Endothelial cell of umbilical vein (primary cell): Measurements from ENCODE around the gene BCAR3. TPM values are rescaled to one million over a fixed set of nuclear protein-coding genes. Genes with fewer than 3 reads are reported as not detected.

Experiments used
- BruUV-seq: library from RNA; stranded (reverse); fragments of 400-500 nt; replicated peaks from 2 replicates; lab custom pipeline; 2021; lab: Mats Ljungman, UMichigan
- CTCF ChIA-PET: fragments of 300-600, 350-600 bp; sonication (Branson Sonifier 250); formaldehyde crosslinking; loops from one replicate; lab custom pipeline; 2021; ENCODE audit warnings: antibody characterized with exemption, inconsistent platforms; lab: Charles Lee
- POLR2A ChIA-PET: fragments of 300-600, 350-600 bp; sonication (Branson Sonifier 250); formaldehyde crosslinking; loops from one replicate; lab custom pipeline; 2021; ENCODE audit warnings: antibody characterized with exemption, inconsistent platforms; lab: Charles Lee
- DNase-seq: peaks from one replicate; pipeline ENCODE4 v3.0.0-alpha.2; 2011; ENCODE audit warnings: low read depth, low spot score
- FAIRE-seq: peaks from 2 replicates; lab custom pipeline; 2011; peaks lifted over from hg19 to GRCh38; lab: Jason Lieb, UNC
- H2AFZ ChIP-seq: 2 replicates; pipeline ENCODE4 v1.6.0; 2012; ENCODE audit warnings: low read depth, low read length, control low read depth, inconsistent platforms
- H3K27ac ChIP-seq: 2 replicates; pipeline ENCODE4 v1.5.1; 2011; ENCODE audit warnings: low read depth, mild to moderate bottlenecking, control low read depth, low read length, moderate library complexity; ENCODE audit not compliant: insufficient read depth
- H3K27me3 ChIP-seq, 2 experiments: 2 replicates each; pipeline versions ENCODE4 v1.6.0 to v1.6.1; 2011; ENCODE audit warnings: low read length in 2 of 2, mixed read lengths in 1 of 2; ENCODE audit not compliant: control insufficient read depth in 2 of 2, insufficient read depth in 2 of 2
- H3K36me3 ChIP-seq, 2 experiments: 2 replicates in 1 of 2; 3 replicates in 1 of 2; pipeline ENCODE4 v1.5.1; 2011; ENCODE audit warnings: low read length in 2 of 2, mild to moderate bottlenecking in 1 of 2, moderate library complexity in 1 of 2; ENCODE audit not compliant: control insufficient read depth in 2 of 2, insufficient read depth in 2 of 2; ENCODE audit errors: extremely low read depth in 1 of 2
- H3K4me1 ChIP-seq: 3 replicates; pipeline ENCODE4 v1.5.1; 2011; ENCODE audit warnings: mild to moderate bottlenecking, low read length; ENCODE audit not compliant: control insufficient read depth, insufficient read depth; ENCODE audit errors: extremely low read depth
- H3K4me2 ChIP-seq: 2 replicates; pipeline ENCODE4 v1.6.1; 2011; ENCODE audit warnings: low read length, control low read depth, mixed read lengths; ENCODE audit not compliant: insufficient read depth
- H3K4me3 ChIP-seq, 3 experiments: fragments of 200-600 bp in 1 of 3; sonication (generic), shearing (Covaris generic) in 1 of 3; replicated peaks in 1 of 3; 2 replicates each; pipeline ENCODE4 v1.5.1; 2011 to 2016; ENCODE audit warnings: control low read depth in 3 of 3, low read length in 3 of 3, mild to moderate bottlenecking in 2 of 3, inconsistent platforms in 1 of 3, low read depth in 1 of 3, moderate library complexity in 1 of 3; ENCODE audit not compliant: insufficient read depth in 1 of 3
- H3K79me2 ChIP-seq: 2 replicates; pipeline ENCODE4 v1.6.0; 2012; ENCODE audit warnings: low read length, inconsistent platforms; ENCODE audit not compliant: control insufficient read depth, insufficient read depth
- H3K9ac ChIP-seq: replicated peaks from 2 replicates; pipeline ENCODE3; 2011; ENCODE audit warnings: low read length, control low read depth; ENCODE audit not compliant: insufficient read depth; ENCODE audit errors: extremely low read depth
- H3K9me1 ChIP-seq: replicated peaks from 3 replicates; pipeline ENCODE4 v1.6.0; 2011; ENCODE audit warnings: mild to moderate bottlenecking, low read length; ENCODE audit not compliant: control insufficient read depth, insufficient read depth; ENCODE audit errors: extremely low read depth
- H3K9me3 ChIP-seq: replicated peaks from 2 replicates; pipeline ENCODE4 v1.5.1; 2012; ENCODE audit warnings: low read length, inconsistent platforms; ENCODE audit not compliant: control insufficient read depth, insufficient read depth
- H4K20me1 ChIP-seq: replicated peaks from 2 replicates; pipeline ENCODE3; 2011; ENCODE audit warnings: mild to moderate bottlenecking, low read length; ENCODE audit not compliant: control insufficient read depth, insufficient read depth; ENCODE audit errors: extremely low read depth
- EZH2 ChIP-seq: IDR thresholded peaks from 2 replicates; pipeline ENCODE4 v1.6.1; 2012; ENCODE audit warnings: borderline replicate concordance, low read depth, mild to moderate bottlenecking, moderate library complexity, low read length, inconsistent platforms; ENCODE audit not compliant: severe bottlenecking
- FOS ChIP-seq: IDR thresholded peaks from 2 replicates; pipeline ENCODE4 v1.6.1; 2011; ENCODE audit warnings: mild to moderate bottlenecking, low read length, moderate library complexity, borderline replicate concordance; ENCODE audit not compliant: insufficient read depth
- GATA2 ChIP-seq: IDR thresholded peaks from 2 replicates; pipeline ENCODE4 v1.7.0; 2011; ENCODE audit warnings: low read depth, mild to moderate bottlenecking, moderate library complexity, mixed read lengths, low read length; ENCODE audit not compliant: insufficient read length, insufficient read depth
- JUN ChIP-seq: IDR thresholded peaks from 2 replicates; pipeline ENCODE4 v1.6.1; 2011; ENCODE audit warnings: borderline replicate concordance, low read depth; ENCODE audit not compliant: insufficient read length, insufficient read depth
- MYC ChIP-seq: IDR thresholded peaks from one replicate; pipeline ENCODE4 v1.6.1; 2011; ENCODE audit warnings: mild to moderate bottlenecking, low read depth, low read length
- POLR2A ChIP-seq: IDR thresholded peaks from 2 replicates; pipeline ENCODE4 v1.6.1; 2012; ENCODE audit warnings: low read depth, mild to moderate bottlenecking, control low read depth, low read length
- POLR2AphosphoS5 ChIP-seq: IDR thresholded peaks from 2 replicates; pipeline ENCODE4 v1.6.1; 2012; ENCODE audit warnings: low read depth, mild to moderate bottlenecking, control low read depth, low read length, moderate library complexity; ENCODE audit not compliant: insufficient read depth
- dilution Hi-C: fragments of 300-500 bp; cut with MboI; formaldehyde crosslinking; loops from one replicate; pipeline ENCODE4 v1.15.0; 2019; ENCODE audit warnings: low sequenced_read_pairs; ENCODE audit not compliant: extremely low pct_ligation_motif_present
- intact Hi-C: fragments of 100-400 bp; cut with micrococcal nuclease; formaldehyde crosslinking; loops from one replicate; pipeline ENCODE4 v1.10.0; 2022
- polyA plus RNA-seq, 4 experiments: library from polyadenylated mRNA; depleted of rRNA in 3 of 4; stranded (reverse) in 3 of 4; unstranded in 1 of 4; fragments of >200 nt; gene quantifications; 2 replicates each; pipeline versions ENCODE4 v1.2.1 to v1.2.3, GENCODE V29; 2011 to 2012; ENCODE audit warnings: missing spikeins in 1 of 4
- total RNA-seq: library from RNA; stranded (reverse); gene quantifications from 2 replicates; pipeline ENCODE4 v1.2.3, GENCODE V29; 2021
- TF ChIP-seq, protein P1 (sequence below), 2 donors: IDR thresholded peaks; 1 replicate in 1 of 2; 2 replicates in 1 of 2; pipeline ENCODE4 v1.5.1; 2011; ENCODE audit warnings: low read length in 2 of 2, mild to moderate bottlenecking in 2 of 2, moderate library complexity in 2 of 2, control low read depth in 1 of 2, inconsistent platforms in 1 of 2, low read depth in 1 of 2; ENCODE audit not compliant: insufficient read depth in 1 of 2; ENCODE audit errors: extremely low read depth in 1 of 2
- TF ChIP-seq, protein P2 (sequence below): IDR thresholded peaks from 2 replicates; pipeline ENCODE4 v1.6.1; 2011; ENCODE audit not compliant: insufficient read depth, insufficient read length

The BCAR3 gene
- total and polyA plus RNA-seq, 2 donors (not counting 3 experiments of a cell fraction or from before 2014, with no cell fraction given), result 17.5 to 32.9 TPM

DNA sequence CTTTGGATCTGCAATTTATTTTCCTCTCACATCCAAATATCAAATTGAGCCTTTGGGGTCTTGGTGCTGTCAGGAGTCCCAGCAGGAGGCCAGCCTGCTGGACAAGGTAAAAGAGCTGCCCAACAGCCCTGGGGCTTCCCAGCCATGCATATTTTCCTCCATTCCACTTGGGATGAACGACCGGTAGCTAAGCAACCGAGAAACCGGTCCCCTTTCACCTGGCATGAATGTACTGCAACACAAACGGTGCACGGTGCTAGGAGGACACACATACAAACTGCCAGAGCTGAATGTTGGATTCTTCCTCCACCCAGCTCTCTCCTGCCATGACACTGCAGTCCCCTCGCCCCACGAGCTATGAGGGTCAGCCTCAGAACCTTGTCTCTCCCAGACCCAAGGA lies 42.7 kb downstream of the BCAR3 start:
- peaks cover 71% of the 10 kb centered on the region for H3K79me2 ChIP-seq
- H3K27ac ChIP-seq, result no peak overlapping the region
- dilution Hi-C loops, result no loop called here
- no TSS peak for BruUV-seq
- no peak overlapping the region for H3K4me2 ChIP-seq
- no peak for DNase-seq
- TF ChIP-seq GATA2 (no peak), MYC (no peak), POLR2A (no peak), JUN (no peak), FOS (no peak), EZH2 (no peak), POLR2AphosphoS5 (no peak)
- TF ChIP-seq, protein P1, sequence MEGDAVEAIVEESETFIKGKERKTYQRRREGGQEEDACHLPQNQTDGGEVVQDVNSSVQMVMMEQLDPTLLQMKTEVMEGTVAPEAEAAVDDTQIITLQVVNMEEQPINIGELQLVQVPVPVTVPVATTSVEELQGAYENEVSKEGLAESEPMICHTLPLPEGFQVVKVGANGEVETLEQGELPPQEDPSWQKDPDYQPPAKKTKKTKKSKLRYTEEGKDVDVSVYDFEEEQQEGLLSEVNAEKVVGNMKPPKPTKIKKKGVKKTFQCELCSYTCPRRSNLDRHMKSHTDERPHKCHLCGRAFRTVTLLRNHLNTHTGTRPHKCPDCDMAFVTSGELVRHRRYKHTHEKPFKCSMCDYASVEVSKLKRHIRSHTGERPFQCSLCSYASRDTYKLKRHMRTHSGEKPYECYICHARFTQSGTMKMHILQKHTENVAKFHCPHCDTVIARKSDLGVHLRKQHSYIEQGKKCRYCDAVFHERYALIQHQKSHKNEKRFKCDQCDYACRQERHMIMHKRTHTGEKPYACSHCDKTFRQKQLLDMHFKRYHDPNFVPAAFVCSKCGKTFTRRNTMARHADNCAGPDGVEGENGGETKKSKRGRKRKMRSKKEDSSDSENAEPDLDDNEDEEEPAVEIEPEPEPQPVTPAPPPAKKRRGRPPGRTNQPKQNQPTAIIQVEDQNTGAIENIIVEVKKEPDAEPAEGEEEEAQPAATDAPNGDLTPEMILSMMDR (IDR thresholded peaks at IDR 0.05; ENCODE audit: extremely low read depth in 1 of 2, insufficient read depth in 1 of 2, low read depth in 1 of 2, low read length in 2 of 2), result no peak
- TF ChIP-seq, protein P2, sequence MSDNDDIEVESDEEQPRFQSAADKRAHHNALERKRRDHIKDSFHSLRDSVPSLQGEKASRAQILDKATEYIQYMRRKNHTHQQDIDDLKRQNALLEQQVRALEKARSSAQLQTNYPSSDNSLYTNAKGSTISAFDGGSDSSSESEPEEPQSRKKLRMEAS, result no peak
- FAIRE-seq, result no peak
- H2AFZ ChIP-seq, result no peak overlapping the region
- no peak overlapping the region for H3K9ac ChIP-seq
- H4K20me1 ChIP-seq, result no peaks in the 10 kb centered on the region
- POLR2A ChIA-PET, result no interaction called here
- intact Hi-C loops, result no loop called here
- H3K36me3 ChIP-seq, result peaks cover 2 to 17% of the 10 kb centered on the region in 2 experiments
- no peaks in the 10 kb centered on the region for H3K9me1 ChIP-seq
- no peaks in the 10 kb centered on the region for H3K27me3 ChIP-seq
- H3K9me3 ChIP-seq, result no peaks in the 10 kb centered on the region
- CTCF ChIA-PET, result interaction anchor here (0.8 to 6.4 kb wide), 7 partner anchors 8 to 205 kb away, joined by 4 to 55 read pairs (median 7); no protein-coding TSS in a partner anchor
- H3K4me1 ChIP-seq, result peaks cover 13% of the 10 kb centered on the region
- no peak overlapping the region for H3K4me3 ChIP-seq
